HG03095 (cell line): Measurements from ENCODE around the gene PRKG1.
"Not testable (repeated sequence)": the region's sequence is repeated elsewhere in the genome, so short reads cannot be mapped to it uniquely, and the experiment has no call there.

Source experiments
- ATAC-seq: cut with Tn5 transposase; IDR thresholded peaks from one replicate; pipeline ENCODE4 v1.9.1; 2021; ENCODE audit warnings: moderate library complexity; ENCODE audit not compliant: unreplicated experiment

Gene PRKG1

GRCh38 chr10:51406581-51406980 lies 332.3 kb downstream of the PRKG1 start:
- ATAC-seq, result no peak

GRCh38 chr10:51416494-51416893 lies 342.2 kb downstream of the PRKG1 start:
- no peak for ATAC-seq

- ATAC-seq, result no peak
These were observed 345.2 kb downstream of the PRKG1 start for GRCh38 chr10:51419196-51420093.

- no peak for ATAC-seq
These were observed 347.6 kb downstream of the PRKG1 start for GRCh38 chr10:51421853-51422252.

- ATAC-seq, result no peak
These were observed 348.2 kb downstream of the PRKG1 start for GRCh38 chr10:51422311-51423120.

GRCh38 chr10:51423121-51423452 lies 348.8 kb downstream of the PRKG1 start:
- ATAC-seq, result no peak

- no peak for ATAC-seq
These were observed 351.1 kb downstream of the PRKG1 start for GRCh38 chr10:51425431-51425830.

- ATAC-seq, result no peak
These were observed 353.5 kb downstream of the PRKG1 start for GRCh38 chr10:51427758-51428157.

- no peak for ATAC-seq
These were observed 356.2 kb downstream of the PRKG1 start for GRCh38 chr10:51430506-51430905.

GRCh38 chr10:51433949-51434475 lies 359.7 kb downstream of the PRKG1 start:
- no peak for ATAC-seq

- ATAC-seq, result no peak
These were observed 362.5 kb downstream of the PRKG1 start for GRCh38 chr10:51436805-51437204.

GRCh38 chr10:51439645-51440044 lies 365.4 kb downstream of the PRKG1 start:
- no peak for ATAC-seq

GRCh38 chr10:51445588-51445987 lies 371.3 kb downstream of the PRKG1 start:
- ATAC-seq, result no peak

- no peak for ATAC-seq
These were observed 372.8 kb downstream of the PRKG1 start for GRCh38 chr10:51447119-51447518.

- ATAC-seq, result not testable (repeated sequence)
These were observed 381.5 kb downstream of the PRKG1 start for GRCh38 chr10:51455762-51456161.

- no peak for ATAC-seq
These were observed 385.2 kb downstream of the PRKG1 start for GRCh38 chr10:51459476-51459875.

GRCh38 chr10:51462076-51462779 lies 387.9 kb downstream of the PRKG1 start:
- ATAC-seq, result no peak

- ATAC-seq, result no peak
These were observed 394.1 kb downstream of the PRKG1 start for GRCh38 chr10:51468424-51468823.

- no peak for ATAC-seq
These were observed 395.4 kb downstream of the PRKG1 start for GRCh38 chr10:51469686-51470085.

- no peak for ATAC-seq
These were observed 397.0 kb downstream of the PRKG1 start for GRCh38 chr10:51471271-51471670.

- ATAC-seq, result no peak
These were observed 397.9 kb downstream of the PRKG1 start for GRCh38 chr10:51472154-51472553.
